Upper lobe of left lung (tissue), 6 donors: ENCODE measurements around the gene MRPS34. TPM values are rescaled to one million over a fixed set of nuclear protein-coding genes. Genes with fewer than 3 reads are reported as not detected.

Source experiments
- ATAC-seq, 2 donors: fragments of 200-7000 bp; cut with Tn5 transposase; one replicate each; pipeline ENCODE4 v1.9.1; 2022; ENCODE audit warnings: mild to moderate bottlenecking in 2 of 2, moderate library complexity in 2 of 2; ENCODE audit not compliant: low FRiP score in 2 of 2
- DNase-seq, 2 donors: peaks; one replicate each; pipeline ENCODE4 v3.0.0-alpha.2; 2019 to 2020
- H3K27ac ChIP-seq, 4 donors: fragments of 200-600 bp; sonication (generic); one replicate each; pipeline ENCODE4 v1.5.1; 2016 to 2019
- H3K27me3 ChIP-seq, 4 donors: fragments of 200-600 bp; sonication (generic); one replicate each; pipeline ENCODE4 v1.5.1; 2017 to 2019
- H3K36me3 ChIP-seq, 4 donors: fragments of 200-600 bp; sonication (generic); one replicate each; pipeline ENCODE4 v1.5.1; 2016 to 2019
- H3K4me1 ChIP-seq, 4 donors: fragments of 200-600 bp; sonication (generic); one replicate each; pipeline ENCODE4 v1.5.1; 2018 to 2019
- H3K4me3 ChIP-seq, 4 donors: fragments of 200-600 bp; sonication (generic); one replicate each; pipeline ENCODE4 v1.5.1; 2017 to 2019; ENCODE audit warnings: mild to moderate bottlenecking in 2 of 4, moderate library complexity in 1 of 4
- H3K9me3 ChIP-seq, 4 donors: fragments of 200-600 bp; sonication (generic); one replicate each; pipeline ENCODE4 v1.5.1; 2018 to 2019
- EP300 ChIP-seq, 4 donors: sonication (generic); formaldehyde crosslinking; IDR thresholded peaks; one replicate each; pipeline ENCODE4 v1.5.1; 2017; ENCODE audit warnings: antibody characterized with exemption in 4 of 4, control low read depth in 2 of 4
- POLR2A ChIP-seq, 4 donors: fragments of 450-650 bp; IDR thresholded peaks; one replicate each; pipeline ENCODE4 v1.5.1; 2016 to 2017; ENCODE audit warnings: antibody characterized with exemption in 4 of 4, mild to moderate bottlenecking in 2 of 4
- POLR2AphosphoS5 ChIP-seq, 2 donors: sonication (generic); formaldehyde crosslinking; IDR thresholded peaks; one replicate each; pipeline ENCODE4 v1.5.1; 2017; ENCODE audit warnings: antibody characterized with exemption in 2 of 2
- WGBS, 2 donors: methylation state at CpG; one replicate each; pipeline ENCODE4 v1.1.5; 2017 to 2018; 5-methylcytosine and 5-hydroxymethylcytosine counted together
- total RNA-seq, 6 donors: library from RNA; depleted of rRNA in 4 of 6; stranded (reverse); fragments of >200 nt in 4 of 6; gene quantifications; one replicate each; pipeline versions ENCODE4 v1.1.0 to v1.2.1, GENCODE V29; 2016 to 2021
- TF ChIP-seq, protein P1 (sequence below), 6 experiments: fragments of 450-650 bp in 4 of 6; fragments of 200-600 bp in 2 of 6; sonication (generic) in 2 of 6; IDR thresholded peaks; one replicate each; pipeline ENCODE4 v1.5.1; 2016 to 2019; ENCODE audit warnings: antibody characterized with exemption in 6 of 6
- donor health status: DM: no; HTN: no; CAD: no; lungs with moderate emphysema.
- donor health status: DM: no; HTN: yes; CAD: no; lungs with severe emphysema.

The MRPS34 gene
- total RNA-seq, 6 donors from 2014 or later, result 49.2 to 91.7 (median 69.8) TPM

- Histone ChIP-seq H3K9me3 (no peaks in the 10 kb centered on the region), H3K36me3 (peaks cover 12 to 51% (median 46%) of the 10 kb centered on the region in 4 donors), H3K27ac (no peak overlapping the region), H3K4me1 (peaks cover 26 to 49% (median 35%) of the 10 kb centered on the region in 4 donors), H3K27me3 (no peaks in the 10 kb centered on the region), H3K4me3 (no peak overlapping the region)
- TF ChIP-seq POLR2A (IDR thresholded peaks at IDR 0.05) (no peak), EP300 (IDR thresholded peaks at IDR 0.05) (no peak), POLR2AphosphoS5 (IDR thresholded peaks at IDR 0.05) (no peak)
- TF ChIP-seq, protein P1, sequence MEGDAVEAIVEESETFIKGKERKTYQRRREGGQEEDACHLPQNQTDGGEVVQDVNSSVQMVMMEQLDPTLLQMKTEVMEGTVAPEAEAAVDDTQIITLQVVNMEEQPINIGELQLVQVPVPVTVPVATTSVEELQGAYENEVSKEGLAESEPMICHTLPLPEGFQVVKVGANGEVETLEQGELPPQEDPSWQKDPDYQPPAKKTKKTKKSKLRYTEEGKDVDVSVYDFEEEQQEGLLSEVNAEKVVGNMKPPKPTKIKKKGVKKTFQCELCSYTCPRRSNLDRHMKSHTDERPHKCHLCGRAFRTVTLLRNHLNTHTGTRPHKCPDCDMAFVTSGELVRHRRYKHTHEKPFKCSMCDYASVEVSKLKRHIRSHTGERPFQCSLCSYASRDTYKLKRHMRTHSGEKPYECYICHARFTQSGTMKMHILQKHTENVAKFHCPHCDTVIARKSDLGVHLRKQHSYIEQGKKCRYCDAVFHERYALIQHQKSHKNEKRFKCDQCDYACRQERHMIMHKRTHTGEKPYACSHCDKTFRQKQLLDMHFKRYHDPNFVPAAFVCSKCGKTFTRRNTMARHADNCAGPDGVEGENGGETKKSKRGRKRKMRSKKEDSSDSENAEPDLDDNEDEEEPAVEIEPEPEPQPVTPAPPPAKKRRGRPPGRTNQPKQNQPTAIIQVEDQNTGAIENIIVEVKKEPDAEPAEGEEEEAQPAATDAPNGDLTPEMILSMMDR (IDR thresholded peaks at IDR 0.05), result no peak
- DNase-seq (peak in 1 of 2 donors; percentile 77), ATAC-seq (no peak)
- WGBS, 2 donors, result 96% methylated on average over 8 to 26 of the region's 30 CpGs
Measured at GRCh38 chr16:1775006-1775845, 2.3 kb upstream of the MRPS34 start.

GRCh38 chr16:1774448-1774780 lies 1.5 kb upstream of the MRPS34 start:
- Histone ChIP-seq H3K4me1 (peaks cover 31 to 52% (median 37%) of the 10 kb centered on the region in 4 donors), H3K27me3 (no peaks in the 10 kb centered on the region), H3K27ac (peak overlapping the region in 3 of 4 donors; percentile 89 to 98 (median 97)), H3K4me3 (peak overlapping the region in 2 of 4 donors; percentile 74 to 96), H3K36me3 (peaks cover 12 to 48% (median 39%) of the 10 kb centered on the region in 4 donors), H3K9me3 (no peaks in the 10 kb centered on the region)
- no peak for TF ChIP-seq EP300 (IDR thresholded peaks at IDR 0.05)
- TF ChIP-seq, protein P1 (IDR thresholded peaks at IDR 0.05), result no peak
- TF ChIP-seq POLR2A (IDR thresholded peaks at IDR 0.05), result no peak
- TF ChIP-seq POLR2AphosphoS5 (IDR thresholded peaks at IDR 0.05), result no peak
- ATAC-seq (no peak), DNase-seq (no peak)
- WGBS, 2 donors, result 87% methylated on average over 6 of the region's 7 CpGs; no CpG with 5 or more reads in 1 of the 2 donors

- H3K27ac ChIP-seq, result peak overlapping the region; percentile 89 to 98 (median 94)
- ATAC-seq, result no peak
Measured at GRCh38 chr16:1773703-1774447, 941 bp upstream of the MRPS34 start.

GRCh38 chr16:1772362-1772907 lies 499 bp downstream of the MRPS34 start, which contains the start of gene EME2:
Gene EME2 (plus strand): TSS chr16:1772810. CDS start chr16:1773228, 418 bp downstream.
- Histone ChIP-seq H3K27me3 (no peaks in the 10 kb centered on the region), H3K27ac (peak within 1 kb of the TSS; percentile 89 to 98 (median 94)), H3K9me3 (no peaks in the 10 kb centered on the region), H3K4me3 (peak within 1 kb of the TSS; percentile 74 to 99 (median 98)), H3K4me1 (peaks cover 31 to 52% (median 37%) of the 10 kb centered on the region in 4 donors), H3K36me3 (peaks cover 6 to 51% (median 38%) of the 10 kb centered on the region in 4 donors)
- ATAC-seq (peak in 1 of 2 donors; percentile 0), DNase-seq (peak in 1 of 2 donors; percentile 75)
- TF ChIP-seq POLR2AphosphoS5 (IDR thresholded peaks at IDR 0.05), result no peak
- no peak for TF ChIP-seq EP300 (IDR thresholded peaks at IDR 0.05)
- TF ChIP-seq, protein P1 (IDR thresholded peaks at IDR 0.05), result no peak
- no peak for TF ChIP-seq POLR2A (IDR thresholded peaks at IDR 0.05)
- 1% methylated on average over 27 to 48 of the region's 53 CpGs for WGBS, 2 donors

More at GRCh38 chr16:1773703-1774447, 941 bp upstream of the MRPS34 start:
- Histone ChIP-seq H3K9me3 (no peaks in the 10 kb centered on the region), H3K4me3 (peak overlapping the region; percentile 74 to 99 (median 98)), H3K27me3 (no peaks in the 10 kb centered on the region), H3K4me1 (peaks cover 31 to 50% (median 37%) of the 10 kb centered on the region in 4 donors), H3K36me3 (peaks cover 12 to 48% (median 38%) of the 10 kb centered on the region in 4 donors)
- TF ChIP-seq POLR2AphosphoS5 (IDR thresholded peaks at IDR 0.05) (no peak), POLR2A (IDR thresholded peaks at IDR 0.05) (no peak), EP300 (IDR thresholded peaks at IDR 0.05) (no peak)
- TF ChIP-seq, protein P1 (IDR thresholded peaks at IDR 0.05), result no peak
- peak in 1 of 2 donors; percentile 51 for DNase-seq
- WGBS, 2 donors, result 28% methylated on average over 23 of the region's 45 CpGs; no CpG with 5 or more reads in 1 of the 2 donors
